GM12873 (cell line): ENCODE measurements around the gene GDE1.

ENCODE experiments used
- TF ChIP-seq, protein P1 (sequence below): IDR thresholded peaks from 2 replicates; pipeline ENCODE4 v1.5.1; 2012; ENCODE audit warnings: low read depth, mild to moderate bottlenecking, moderate library complexity, low read length, control low read depth; ENCODE audit not compliant: insufficient read depth; ENCODE audit errors: missing control alignments

Gene GDE1

DNA sequence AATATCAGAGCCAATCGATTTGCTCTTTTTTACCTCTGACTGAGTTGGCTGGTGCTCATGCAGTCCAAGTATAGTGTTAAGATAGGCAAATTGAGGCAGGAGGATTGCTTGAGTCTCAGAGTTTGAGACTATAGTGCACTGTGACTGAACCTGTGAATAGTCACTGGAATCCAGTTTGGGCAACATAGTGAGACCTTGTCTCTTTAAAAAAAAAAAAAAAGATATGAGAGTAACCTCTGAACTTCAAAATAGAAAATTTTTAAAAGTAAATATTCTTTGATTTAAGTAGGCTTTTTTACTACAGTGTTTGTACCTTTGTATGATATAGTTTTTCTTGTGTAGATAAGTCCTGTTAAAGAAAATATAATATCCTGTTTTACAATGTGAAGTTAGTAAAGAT is 5.3 kb upstream of the GDE1 start:
- TF ChIP-seq, protein P1, sequence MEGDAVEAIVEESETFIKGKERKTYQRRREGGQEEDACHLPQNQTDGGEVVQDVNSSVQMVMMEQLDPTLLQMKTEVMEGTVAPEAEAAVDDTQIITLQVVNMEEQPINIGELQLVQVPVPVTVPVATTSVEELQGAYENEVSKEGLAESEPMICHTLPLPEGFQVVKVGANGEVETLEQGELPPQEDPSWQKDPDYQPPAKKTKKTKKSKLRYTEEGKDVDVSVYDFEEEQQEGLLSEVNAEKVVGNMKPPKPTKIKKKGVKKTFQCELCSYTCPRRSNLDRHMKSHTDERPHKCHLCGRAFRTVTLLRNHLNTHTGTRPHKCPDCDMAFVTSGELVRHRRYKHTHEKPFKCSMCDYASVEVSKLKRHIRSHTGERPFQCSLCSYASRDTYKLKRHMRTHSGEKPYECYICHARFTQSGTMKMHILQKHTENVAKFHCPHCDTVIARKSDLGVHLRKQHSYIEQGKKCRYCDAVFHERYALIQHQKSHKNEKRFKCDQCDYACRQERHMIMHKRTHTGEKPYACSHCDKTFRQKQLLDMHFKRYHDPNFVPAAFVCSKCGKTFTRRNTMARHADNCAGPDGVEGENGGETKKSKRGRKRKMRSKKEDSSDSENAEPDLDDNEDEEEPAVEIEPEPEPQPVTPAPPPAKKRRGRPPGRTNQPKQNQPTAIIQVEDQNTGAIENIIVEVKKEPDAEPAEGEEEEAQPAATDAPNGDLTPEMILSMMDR, result no peak

DNA sequence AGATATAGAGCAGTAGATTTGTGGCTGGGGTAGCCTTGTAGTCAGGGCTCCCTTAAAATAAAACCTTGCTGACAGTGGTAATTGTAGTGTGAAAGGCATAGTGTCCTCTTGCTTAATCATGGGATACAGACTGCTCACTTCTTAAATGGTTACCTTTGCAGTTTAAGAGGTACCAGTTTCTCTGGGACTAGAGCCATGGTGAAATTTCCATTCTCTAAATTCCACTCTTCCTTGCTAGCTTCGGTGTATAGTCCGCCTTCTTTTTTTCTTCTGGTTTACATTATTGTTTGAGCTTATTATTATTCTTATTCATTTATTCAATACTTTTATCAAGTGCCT is 3.5 kb upstream of the GDE1 start:
- TF ChIP-seq, protein P1, result no peak

DNA sequence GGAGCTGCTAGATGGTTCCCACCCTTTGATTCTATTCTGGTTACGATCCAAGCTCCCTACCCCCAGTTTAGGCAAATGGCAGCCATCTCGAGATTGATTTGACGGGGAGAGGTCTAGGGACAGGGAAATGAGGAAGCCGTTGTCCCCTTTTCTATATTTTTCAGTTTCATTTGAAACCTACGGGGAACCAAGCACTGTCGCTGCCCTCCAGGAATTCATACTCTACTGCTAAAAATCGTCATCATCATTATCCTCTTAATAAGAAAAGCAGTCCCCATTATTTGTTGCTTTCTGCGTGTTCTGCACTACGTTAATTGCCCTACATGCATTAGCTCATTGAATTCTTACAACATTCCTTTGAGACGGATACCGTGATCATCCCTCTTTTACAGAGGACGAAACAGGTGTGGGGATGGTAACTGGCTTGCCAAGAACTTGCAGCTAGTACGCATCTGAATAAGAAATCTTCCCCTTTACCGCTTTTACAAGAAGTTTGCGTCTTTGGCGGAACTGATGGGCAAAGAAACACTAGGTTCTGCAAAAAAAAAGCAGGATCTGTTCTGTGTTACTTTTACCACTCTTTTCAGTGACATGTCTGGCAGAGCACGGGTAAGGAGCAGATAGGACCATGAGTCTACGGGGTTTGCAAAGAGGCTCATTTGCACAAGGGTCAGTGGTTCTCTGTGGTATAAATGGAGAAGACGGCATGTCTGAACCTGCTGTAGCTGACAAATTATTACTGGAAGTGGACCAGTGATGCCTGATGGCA is 2.9 kb upstream of the GDE1 start:
- TF ChIP-seq, protein P1, result no peak

GRCh38 chr16:19524356-19524615 is 2.4 kb upstream of the GDE1 start:
- TF ChIP-seq, protein P1, result no peak

GRCh38 chr16:19523559-19524355 is 1.9 kb upstream of the GDE1 start, which contains the start of gene CCP110:
TSS of gene CCP110 (plus strand) at chr16:19523942. CDS start at chr16:19527882, 3,940 bp downstream.
- TF ChIP-seq, protein P1, result no peak

GRCh38 chr16:19523184-19523558 is 1.3 kb upstream of the GDE1 start:
- TF ChIP-seq, protein P1, result no peak

GRCh38 chr16:19522760-19523159 is 862 bp upstream of the GDE1 start:
- TF ChIP-seq, protein P1, result no peak
